GM18867 (cell line): ENCODE measurements around the gene TPRG1L.
A peak's percentile ranks its signal among the peaks of the same experiment; 100 is the strongest.

Experiments
- ATAC-seq: cut with Tn5 transposase; IDR thresholded peaks from one replicate; pipeline ENCODE4 v1.9.1; 2021; ENCODE audit warnings: mild to moderate bottlenecking, moderate library complexity; ENCODE audit not compliant: unreplicated experiment

Gene TPRG1L

DNA sequence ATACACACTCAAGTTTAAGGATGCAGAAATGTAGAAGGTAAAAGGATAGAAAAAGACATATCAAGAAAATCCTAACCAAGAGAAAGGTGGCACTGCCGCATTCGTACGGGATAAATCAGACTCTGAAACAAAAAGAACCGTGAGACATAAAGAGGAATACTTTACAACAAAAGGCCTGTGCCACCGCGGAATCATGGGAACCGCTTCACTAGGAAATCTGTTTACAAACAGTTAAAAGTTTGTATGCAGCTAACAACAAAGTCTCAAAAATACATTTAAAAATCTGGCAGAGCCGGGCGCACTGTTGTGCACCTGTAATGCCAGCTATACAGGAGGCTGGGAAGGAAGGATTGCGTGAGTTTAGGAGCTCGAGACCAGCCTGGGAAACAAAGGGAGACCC is 17.0 kb downstream of the TPRG1L start:
- no peak for ATAC-seq

DNA sequence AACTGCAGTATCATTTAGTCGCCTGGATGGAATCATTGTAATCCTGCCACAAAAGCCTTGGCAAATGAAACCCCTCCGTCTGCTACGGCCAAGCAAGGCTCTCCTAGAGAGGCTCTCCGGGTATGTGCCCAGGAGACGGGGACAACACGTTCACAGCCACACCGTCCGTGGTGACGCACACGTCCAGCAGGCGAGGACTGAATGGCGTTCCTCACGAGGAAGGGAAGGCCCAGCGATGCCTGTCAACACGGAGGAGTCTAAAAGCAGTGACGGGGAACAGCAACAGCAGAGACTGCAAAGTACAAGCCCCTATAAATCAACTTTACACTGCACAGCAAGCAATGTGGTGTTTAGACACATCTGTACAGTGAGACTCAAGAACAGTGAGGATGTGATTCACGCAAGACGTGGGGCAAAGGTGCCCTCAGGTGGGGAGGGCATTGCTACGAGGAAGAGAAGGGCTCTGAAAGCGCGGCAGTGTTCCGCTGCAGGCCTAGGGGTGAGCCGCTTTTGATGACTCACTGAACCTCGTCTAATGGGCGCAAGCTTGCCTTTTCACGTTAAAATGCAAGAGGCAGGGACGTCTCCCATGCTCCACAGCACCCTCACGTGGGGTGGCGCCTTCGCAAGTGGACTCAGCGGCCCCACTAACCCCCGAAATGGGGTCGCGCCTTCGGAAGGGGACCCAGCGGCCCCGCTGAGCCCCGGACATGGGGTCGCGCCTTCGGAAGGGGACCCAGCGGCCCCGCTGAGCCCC is 18.3 kb downstream of the TPRG1L start:
- no peak for ATAC-seq

- no peak for ATAC-seq
Measured at GRCh38 chr1:3644273-3644672, 19.5 kb downstream of the TPRG1L start.

- ATAC-seq, result no peak
Measured at GRCh38 chr1:3645247-3645646, 20.4 kb downstream of the TPRG1L start.

DNA sequence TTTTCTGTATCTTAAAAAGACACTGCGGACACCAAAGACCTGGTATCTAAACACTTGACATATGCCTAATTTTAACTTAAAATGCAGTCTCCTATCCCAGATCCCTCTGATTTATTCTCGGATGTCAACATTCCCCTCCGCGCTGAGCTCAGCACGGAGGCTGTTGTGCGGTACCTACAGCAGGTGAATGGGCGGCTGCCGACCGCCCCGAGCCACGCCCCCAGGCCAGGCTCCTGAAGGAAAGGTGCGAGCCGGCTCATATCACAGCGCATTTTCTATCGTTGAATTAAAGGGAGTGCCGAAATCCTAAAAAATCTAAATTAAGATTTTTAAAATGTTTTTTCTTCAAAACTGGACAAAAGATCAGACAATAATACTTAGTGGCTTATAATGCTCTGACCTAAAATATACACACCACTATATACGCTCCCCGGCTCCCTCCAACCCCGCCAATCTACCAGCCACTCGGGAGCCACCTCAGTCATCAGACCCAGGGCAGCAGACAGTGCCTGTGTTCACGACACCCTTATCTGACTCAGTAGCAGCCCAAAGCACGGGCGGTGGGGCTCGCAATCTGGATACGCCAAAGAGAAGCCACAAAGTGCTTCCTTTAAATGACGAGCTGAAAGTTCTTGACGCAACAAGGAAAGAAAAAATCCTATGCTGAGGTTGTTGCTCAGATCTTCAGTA is 21.0 kb downstream of the TPRG1L start:
- ATAC-seq, result no peak

- ATAC-seq, result no peak
Measured at GRCh38 chr1:3646596-3646995, 21.8 kb downstream of the TPRG1L start.

GRCh38 chr1:3649342-3650247 is 24.8 kb downstream of the TPRG1L start, which contains the start of gene WRAP73:
Gene WRAP73, minus strand, starts transcription at chr1:3650103. Its CDS starts 104 bp downstream, at chr1:3649999.
- peak; percentile 79 for ATAC-seq

DNA sequence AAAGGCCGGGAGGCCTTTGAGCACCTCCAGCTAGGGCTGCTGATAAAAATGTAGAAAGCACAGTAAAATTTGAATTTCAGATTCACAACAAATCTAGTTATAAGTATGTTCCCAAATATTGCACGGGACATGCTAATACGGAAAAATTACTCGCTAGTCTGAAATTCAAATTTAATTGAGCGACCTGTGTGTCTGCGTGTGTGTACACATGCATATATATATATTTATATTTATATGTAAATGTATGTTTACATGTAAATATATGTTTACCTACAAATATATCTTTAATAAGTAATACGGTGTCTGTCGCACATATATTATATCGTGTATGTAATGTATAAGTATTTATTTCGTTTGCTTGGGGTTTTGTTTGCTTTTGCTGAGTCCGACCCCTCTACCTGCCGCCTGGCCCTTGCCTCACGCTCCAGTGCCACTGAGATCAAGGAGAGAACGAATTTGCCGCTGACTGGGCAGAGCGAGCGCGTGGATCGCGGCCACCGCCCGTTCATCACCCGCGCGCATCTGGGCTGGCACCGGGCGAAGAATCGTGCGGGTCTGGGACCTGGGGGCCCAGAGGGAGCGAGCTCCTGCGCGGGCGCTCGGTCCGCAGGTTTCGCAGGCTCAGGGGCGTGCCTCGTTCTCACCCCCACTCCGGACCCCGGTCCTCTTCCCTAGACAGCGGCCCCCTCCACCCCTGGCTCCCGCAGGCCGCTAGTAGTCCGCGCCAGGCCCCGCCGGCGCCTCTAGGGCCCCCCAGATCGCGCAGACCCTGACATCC is 25.6 kb downstream of the TPRG1L start:
- no peak for ATAC-seq

GRCh38 chr1:3651026-3651929 is 26.5 kb downstream of the TPRG1L start:
- no peak for ATAC-seq

- ATAC-seq, result no peak
Measured at GRCh38 chr1:3651930-3652547, 27.2 kb downstream of the TPRG1L start, which contains the start of gene TP73. Gene TP73, plus strand, starts transcription at chr1:3652516. Its CDS starts 29,850 bp downstream, at chr1:3682366.

GRCh38 chr1:3652548-3653285 is 27.9 kb downstream of the TPRG1L start:
- ATAC-seq, result no peak

DNA sequence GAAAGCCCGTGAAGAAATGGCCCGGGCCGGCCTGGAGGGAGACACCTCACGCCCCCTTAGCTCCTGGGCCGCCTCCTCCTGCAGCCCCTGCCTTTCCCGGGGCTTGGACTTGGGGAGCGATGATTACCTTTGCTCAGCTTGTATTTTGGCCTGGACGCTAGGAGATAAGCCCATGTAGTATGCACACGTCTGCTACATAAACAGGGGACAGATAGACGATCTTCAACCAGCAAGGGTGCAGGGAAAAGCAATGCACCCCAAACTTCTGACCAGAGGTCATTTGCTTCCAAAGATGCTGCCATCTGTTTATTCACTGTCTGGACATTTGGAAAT is 28.4 kb downstream of the TPRG1L start:
- no peak for ATAC-seq

- no peak for ATAC-seq
Measured at GRCh38 chr1:3654549-3655281, 29.9 kb downstream of the TPRG1L start.

GRCh38 chr1:3656450-3657095 is 31.8 kb downstream of the TPRG1L start:
- peak; percentile 55 for ATAC-seq

DNA sequence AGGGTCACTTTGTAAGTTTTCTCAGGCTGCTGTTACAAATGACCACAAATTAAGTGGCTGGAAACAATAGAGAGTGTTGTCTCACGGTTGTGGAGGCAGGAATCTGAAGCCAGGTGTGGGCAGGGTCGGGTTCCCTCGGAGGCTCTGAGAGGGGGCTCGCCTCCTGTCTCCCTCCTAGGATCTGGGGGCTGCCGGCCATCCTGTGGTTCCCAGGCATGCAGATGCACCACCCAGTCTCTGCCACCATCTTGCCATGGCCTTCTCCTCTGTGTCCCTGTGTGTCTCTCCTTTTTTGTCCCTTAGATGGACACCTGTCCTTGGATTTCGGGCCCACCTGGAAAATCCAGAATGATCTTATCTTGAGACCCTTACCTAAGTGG is 32.3 kb downstream of the TPRG1L start:
- peak; percentile 16 for ATAC-seq

- no peak for ATAC-seq
Measured at GRCh38 chr1:3657578-3658230, 32.9 kb downstream of the TPRG1L start.

DNA sequence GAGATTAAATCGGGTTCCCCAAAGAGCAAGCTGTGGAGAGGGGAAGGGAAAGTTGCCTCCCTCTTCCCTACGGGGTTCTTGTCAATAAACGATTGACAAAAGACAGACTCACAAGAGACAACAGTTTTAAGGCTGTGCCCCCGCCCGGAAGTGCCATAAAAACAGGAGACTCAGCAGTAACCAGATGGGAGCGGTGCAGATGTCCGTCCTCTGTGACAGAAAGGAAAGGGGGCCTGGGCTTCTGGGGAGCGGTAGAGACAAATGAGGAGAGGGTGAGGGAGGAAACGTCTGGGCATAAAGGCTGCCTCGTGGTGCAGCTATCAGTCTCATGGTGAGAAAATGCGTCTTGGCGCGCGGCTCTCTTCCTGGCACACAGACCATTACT is 33.4 kb downstream of the TPRG1L start:
- ATAC-seq, result no peak
